ENCODE results near the gene BLOC1S5.

GRCh38 chr6:8079126-8079525 is 14.9 kb upstream of the BLOC1S5 start:
- TF ChIP-seq CTCF (IDR thresholded peaks at IDR 0.05), result no peak
- no peak for TF ChIP-seq POLR2AphosphoS5 (IDR thresholded peaks at IDR 0.05; ENCODE audit: low read depth, low read length)
- no peak for TF ChIP-seq TCF7L2 (IDR thresholded peaks at IDR 0.05; ENCODE audit: low read depth, low read length)
- TF ChIP-seq REST (IDR thresholded peaks at IDR 0.05; ENCODE audit: insufficient read depth in 1 of 2, low read depth in 2 of 2, low read length in 1 of 2), result no peak
- no peak for TF ChIP-seq SIN3A (IDR thresholded peaks at IDR 0.05; ENCODE audit: borderline replicate concordance, insufficient read depth, low read depth, low read length)
